GM19467 (cell line): Measurements from ENCODE around the gene TIMD4.
A peak's percentile ranks its signal among the peaks of the same experiment; 100 is the strongest.
"Not testable (repeated sequence)": the region's sequence is repeated elsewhere in the genome, so short reads cannot be mapped to it uniquely, and the experiment has no call there.

ENCODE experiments used
- ATAC-seq: cut with Tn5 transposase; IDR thresholded peaks from one replicate; pipeline ENCODE4 v1.9.1; 2021; ENCODE audit warnings: mild to moderate bottlenecking, moderate library complexity; ENCODE audit not compliant: unreplicated experiment

Gene TIMD4

GRCh38 chr5:156963125-156963524 is at the start of gene TIMD4:
TIMD4 (minus strand) TSS chr5:156963226; CDS start chr5:156963198, 28 bp downstream.
- no peak for ATAC-seq

GRCh38 chr5:157006262-157006661 is 43.2 kb upstream of the TIMD4 start:
- no peak for ATAC-seq

DNA sequence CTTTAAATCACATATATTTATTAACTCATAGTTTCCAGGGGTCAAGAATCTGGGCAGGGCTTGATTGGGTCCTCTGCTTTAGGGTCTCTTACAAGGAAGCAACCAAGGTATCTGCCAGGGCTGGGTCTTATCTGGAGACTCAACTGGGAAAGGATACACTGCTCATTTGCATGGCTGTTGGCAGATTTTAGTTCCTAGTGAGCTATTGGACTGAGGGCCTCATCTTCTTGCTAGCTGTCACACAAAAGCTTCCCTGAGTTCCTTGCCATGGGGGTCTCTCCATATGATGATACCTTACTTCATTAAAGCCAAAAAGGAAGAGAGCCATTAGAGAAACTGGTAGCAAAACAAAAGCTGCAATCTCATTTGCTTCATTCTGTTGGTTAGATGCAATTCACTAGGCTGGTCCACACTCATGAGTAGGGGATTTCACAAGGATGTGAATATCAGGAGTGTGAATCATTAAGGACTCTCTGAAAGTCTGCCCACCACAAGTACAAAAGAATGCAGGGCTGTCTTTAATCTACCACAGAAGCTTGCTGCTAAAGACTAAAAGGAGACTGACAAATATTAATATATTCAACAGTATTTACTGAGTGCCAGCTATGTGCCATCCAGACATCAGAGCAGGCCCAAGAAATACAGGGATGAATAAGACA is 42.0 kb upstream of the TIMD4 start:
- no peak for ATAC-seq

- ATAC-seq, result no peak
Observed at GRCh38 chr5:156991714-156992113, 28.7 kb upstream of the TIMD4 start.

DNA sequence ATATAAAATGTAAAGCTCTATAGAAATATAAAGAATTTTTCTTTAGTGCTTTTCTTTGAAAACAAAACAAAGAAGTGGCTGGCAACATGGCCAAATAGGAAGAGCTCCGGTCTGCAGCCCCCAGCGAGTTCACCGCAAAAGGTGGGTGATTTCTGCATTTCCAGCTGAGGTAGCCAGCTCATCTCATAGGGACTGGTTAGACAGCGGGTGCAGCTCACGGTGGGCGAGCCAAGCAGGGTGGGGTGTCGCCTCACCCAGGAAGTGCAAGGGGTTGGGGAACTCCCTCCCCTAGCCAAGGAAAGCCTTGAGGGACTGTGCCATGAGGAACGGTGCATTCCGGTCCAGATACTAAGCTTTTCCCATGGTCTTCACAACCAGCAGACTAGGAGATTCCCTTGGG is 21.0 kb upstream of the TIMD4 start:
- ATAC-seq, result no peak

- no peak for ATAC-seq
Observed at GRCh38 chr5:156981481-156981880, 18.5 kb upstream of the TIMD4 start.

- ATAC-seq, result no peak
Observed at GRCh38 chr5:156974328-156974727, 11.3 kb upstream of the TIMD4 start.

DNA sequence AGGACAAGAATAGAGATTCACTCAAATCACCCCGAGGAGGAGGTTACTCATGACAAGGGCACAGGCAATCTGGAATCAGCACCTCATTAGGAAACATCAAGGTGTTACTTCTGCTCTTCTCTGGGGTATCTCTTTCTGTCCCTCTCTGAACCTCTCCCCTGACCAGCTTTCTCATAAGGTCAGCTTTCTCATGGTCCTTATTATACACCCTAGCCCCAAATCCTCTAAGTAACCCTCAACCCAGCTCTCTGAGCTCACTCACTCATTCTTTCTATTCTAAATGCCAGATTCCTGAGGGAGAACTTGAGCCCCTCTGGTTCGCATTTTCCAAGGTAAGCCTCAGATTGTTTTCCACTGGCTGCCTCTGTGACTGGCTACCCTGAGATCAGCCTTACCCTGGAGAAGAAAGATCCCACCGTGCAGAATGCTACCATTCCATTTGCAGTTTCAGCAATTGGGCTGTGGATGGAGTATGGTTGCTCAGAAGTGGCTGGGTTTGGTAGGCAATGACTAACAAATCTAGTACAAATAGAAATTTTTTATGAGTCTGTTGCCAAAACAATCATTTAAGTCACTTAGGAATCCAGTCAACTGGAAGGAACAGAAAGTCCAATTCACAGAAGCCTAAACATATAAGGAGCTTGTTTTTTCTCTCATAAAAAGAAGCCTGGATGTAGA is 9.0 kb upstream of the TIMD4 start:
- ATAC-seq, result no peak

DNA sequence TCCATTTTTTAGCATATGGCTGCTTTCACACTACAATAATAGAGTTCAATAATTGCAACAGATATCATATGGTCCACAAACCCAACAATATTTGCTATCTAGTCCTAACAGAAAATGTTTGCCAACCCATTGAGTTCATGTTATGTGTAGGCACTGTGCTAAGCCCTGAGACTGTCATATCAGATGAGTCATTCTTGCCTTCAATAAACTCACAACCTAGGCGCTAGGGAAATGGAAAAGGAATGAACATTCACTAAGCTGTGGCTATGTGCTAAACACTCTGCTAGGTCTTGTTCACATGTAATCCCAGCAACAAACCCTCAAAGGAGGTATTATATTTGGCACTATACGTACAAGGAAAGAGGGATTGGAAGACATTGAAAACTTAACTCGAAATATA is 8.4 kb upstream of the TIMD4 start:
- ATAC-seq, result no peak

DNA sequence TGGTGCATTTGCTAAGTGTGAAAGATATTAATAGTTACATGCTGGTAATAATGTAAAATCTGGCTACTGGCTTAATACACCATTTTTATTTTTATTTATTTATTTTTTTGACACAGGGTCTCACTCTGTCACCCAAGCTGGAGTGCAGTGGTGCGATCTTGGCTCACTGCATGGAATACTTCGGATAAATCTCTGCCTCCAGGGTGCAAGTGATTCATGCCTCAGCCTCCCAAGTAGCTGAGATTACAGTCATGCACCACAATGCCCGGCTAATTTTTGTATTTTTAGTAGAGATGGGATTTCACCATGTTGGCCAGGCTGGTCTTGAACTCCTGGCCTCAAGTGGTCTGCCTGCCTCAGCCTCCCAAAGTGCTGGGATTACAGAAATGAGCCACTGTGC is 4.4 kb upstream of the TIMD4 start:
- not testable (repeated sequence) for ATAC-seq

DNA sequence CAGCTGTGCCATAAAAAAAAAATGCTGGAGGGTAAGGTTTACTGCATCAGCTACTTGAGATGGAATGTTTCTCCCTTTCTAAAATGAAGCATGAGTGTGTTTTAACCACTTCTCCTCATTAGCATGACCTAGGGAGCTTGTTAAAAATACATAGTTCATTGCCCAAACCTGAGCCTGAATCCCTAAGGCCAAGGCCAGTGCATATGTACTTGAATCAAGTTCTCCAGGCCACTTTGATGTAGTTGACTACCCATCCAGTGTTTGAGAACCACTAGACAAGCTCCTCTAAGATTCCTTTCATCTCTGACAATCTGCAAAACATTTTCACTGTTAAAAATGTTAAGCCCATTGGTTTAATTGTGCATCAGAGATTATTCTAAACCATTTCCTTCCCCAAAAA is 6.7 kb downstream of the TIMD4 start:
- ATAC-seq, result no peak

- ATAC-seq, result no peak
Observed at GRCh38 chr5:156951359-156951758, 11.7 kb downstream of the TIMD4 start.

DNA sequence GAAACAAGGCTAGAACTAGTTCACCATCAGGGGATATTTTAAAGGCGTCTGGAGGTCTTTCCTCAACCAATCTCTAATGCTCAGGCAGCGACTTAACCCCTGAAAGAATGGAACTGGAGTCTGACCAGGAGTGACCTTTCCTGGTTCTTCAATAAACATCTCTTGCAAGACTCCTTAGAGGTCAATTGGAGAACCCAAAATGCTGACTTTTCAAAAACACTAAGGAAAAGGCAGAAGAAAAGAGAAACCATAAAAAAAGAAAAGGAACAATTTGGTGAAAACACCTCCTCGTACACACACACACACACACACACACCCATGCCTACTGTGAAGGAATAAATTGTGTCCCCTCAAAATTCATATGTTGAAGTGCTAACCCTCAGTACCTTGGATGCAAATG is 12.3 kb downstream of the TIMD4 start:
- ATAC-seq, result no peak

GRCh38 chr5:156949424-156949823 is 13.6 kb downstream of the TIMD4 start:
- ATAC-seq, result no peak

DNA sequence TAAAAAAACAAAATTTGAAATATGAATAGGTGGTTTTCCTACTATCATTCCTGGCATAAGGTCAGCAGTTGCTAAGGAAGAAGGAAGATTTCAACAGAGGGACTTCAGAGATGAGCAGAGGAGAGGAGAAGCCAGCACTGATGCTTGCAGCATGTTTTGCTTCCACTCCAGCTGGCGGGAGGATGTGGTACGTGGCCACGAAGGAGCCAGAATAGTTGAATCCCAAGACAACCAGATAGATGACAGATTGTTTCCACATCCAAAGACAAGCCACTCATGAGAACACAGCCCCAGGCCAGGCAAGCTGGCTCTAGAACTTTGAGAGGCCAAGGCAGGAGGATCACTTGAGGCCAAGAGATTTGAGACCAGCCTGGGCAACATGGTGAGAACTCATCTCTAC is 15.1 kb downstream of the TIMD4 start:
- no peak for ATAC-seq

DNA sequence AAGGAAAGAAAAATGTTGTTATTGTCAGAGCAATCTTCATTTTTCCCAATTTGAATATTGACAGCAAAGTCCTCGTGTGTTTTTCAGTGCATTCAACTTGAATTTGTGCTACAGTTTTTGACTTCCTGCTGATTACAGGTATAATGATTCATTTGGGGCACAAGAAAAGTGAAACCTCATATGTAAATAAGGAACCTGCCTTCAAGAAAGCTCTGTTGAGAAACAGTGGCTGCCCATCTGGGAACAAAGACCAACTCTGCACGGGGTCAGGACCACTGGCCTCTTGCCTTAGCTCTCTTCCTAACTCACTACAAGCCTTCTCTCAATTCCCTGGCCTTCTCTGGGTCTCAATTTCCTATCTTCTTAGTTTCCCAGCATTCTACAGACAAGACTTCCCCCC is 21.0 kb downstream of the TIMD4 start:
- ATAC-seq, result peak; percentile 94

- not testable (repeated sequence) for ATAC-seq
Observed at GRCh38 chr5:156940462-156940861, 22.6 kb downstream of the TIMD4 start.

GRCh38 chr5:156936972-156937371 is 26.1 kb downstream of the TIMD4 start:
- no peak for ATAC-seq

GRCh38 chr5:156934450-156935211 is 28.4 kb downstream of the TIMD4 start:
- ATAC-seq, result no peak

- no peak for ATAC-seq
Observed at GRCh38 chr5:156929366-156929948, 33.6 kb downstream of the TIMD4 start.

DNA sequence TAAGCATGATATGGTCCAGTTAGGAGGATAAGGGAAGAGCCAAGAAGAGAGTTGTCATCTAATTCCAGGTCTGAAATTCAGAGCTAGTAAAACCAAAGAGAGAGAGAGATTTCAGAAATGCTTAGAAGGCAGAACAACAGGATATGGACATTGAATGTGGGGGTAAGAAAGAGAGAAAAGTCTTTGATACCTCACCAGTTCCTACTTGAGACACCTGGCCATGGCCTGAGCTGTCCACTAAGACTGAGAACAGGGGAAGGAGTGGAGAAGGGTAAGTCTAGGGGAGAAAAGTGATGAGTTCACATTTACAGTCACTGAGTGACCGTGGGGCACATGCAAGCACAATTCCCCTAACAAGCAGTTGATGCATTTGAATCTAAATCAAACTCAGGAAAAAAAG is 35.5 kb downstream of the TIMD4 start:
- ATAC-seq, result no peak

DNA sequence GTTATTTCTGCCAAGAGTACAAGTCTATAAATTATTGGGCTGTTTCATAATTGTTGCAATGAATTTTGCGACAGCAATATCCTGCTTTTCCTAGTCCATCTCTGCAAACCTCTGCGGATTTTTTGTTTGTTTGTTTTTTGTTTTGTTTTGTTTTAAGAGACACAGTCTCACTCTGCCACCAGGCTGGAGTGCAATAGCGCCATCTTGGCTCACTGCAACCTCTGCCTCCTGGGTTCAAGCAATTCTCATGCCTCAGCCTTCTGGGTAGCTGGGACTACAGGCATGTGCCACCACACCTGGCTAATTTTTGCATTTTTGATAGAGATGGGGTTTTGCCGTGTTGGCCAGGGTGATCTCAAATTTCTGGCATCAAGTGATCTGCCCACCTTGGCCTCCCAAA is 37.3 kb downstream of the TIMD4 start:
- ATAC-seq, result not testable (repeated sequence)
